K562 (cell line): ENCODE measurements around the gene SLC22A12. TPM values are rescaled to one million over a fixed set of nuclear protein-coding genes. Genes with fewer than 3 reads are reported as not detected.

Source experiments
- CBX1 ChIP-seq: sonication (generic); IDR thresholded peaks from 2 replicates; pipeline ENCODE4 v1.6.1; 2016; ENCODE audit warnings: antibody characterized with exemption, low read depth, mild to moderate bottlenecking
- CREBBP ChIP-seq: IDR thresholded peaks from one replicate; pipeline ENCODE4 v1.6.1; 2012; ENCODE audit warnings: low read depth, mild to moderate bottlenecking, control low read depth, inconsistent platforms, low read length
- FOXP1 ChIP-seq: sonication (generic); formaldehyde crosslinking; IDR thresholded peaks from 2 replicates; pipeline ENCODE4 v1.8.0; 2022; ENCODE audit warnings: mild to moderate bottlenecking, missing genetic modification reagents
- GTF2B ChIP-seq: IDR thresholded peaks from 2 replicates; pipeline ENCODE4 v1.6.1; 2011; ENCODE audit not compliant: insufficient read length; ENCODE audit errors: extremely low read depth
- L3MBTL2 ChIP-seq: fragments of 450-650 bp; IDR thresholded peaks from 2 replicates; pipeline ENCODE4 v1.6.1; 2016; ENCODE audit warnings: mild to moderate bottlenecking, moderate library complexity
- MAX ChIP-seq: sonication (generic); formaldehyde crosslinking; IDR thresholded peaks from 2 replicates; pipeline ENCODE4 v1.9.0; 2022; ENCODE audit warnings: mild to moderate bottlenecking, missing genetic modification reagents
- MCM7 ChIP-seq, 2 experiments: fragments of 450-650 bp; IDR thresholded peaks; 2 replicates each; pipeline ENCODE4 v1.6.1; 2016 to 2018
- MYNN ChIP-seq, 2 experiments: sonication (generic); formaldehyde crosslinking in 1 of 2; IDR thresholded peaks; 2 replicates each; pipeline versions ENCODE4 v1.5.0 to v1.6.1; 2016 to 2020; ENCODE audit warnings: antibody characterized with exemption in 1 of 2, missing genetic modification reagents in 1 of 2
- NCOA1 ChIP-seq: fragments of 450-650 bp; IDR thresholded peaks from 2 replicates; pipeline ENCODE4 v1.6.1; 2016; ENCODE audit warnings: low read depth
- OTX1 ChIP-seq: fragments of 450-650 bp; formaldehyde crosslinking; IDR thresholded peaks from 2 replicates; pipeline ENCODE4 v1.4.0; 2022; ENCODE audit warnings: mild to moderate bottlenecking
- PATZ1 ChIP-seq: fragments of 250-450 bp; sonication (Bioruptor Pico); IDR thresholded peaks from 2 replicates; pipeline ENCODE4 v1.5.0; 2020; ENCODE audit warnings: mild to moderate bottlenecking, borderline replicate concordance
- PRMT5 ChIP-seq: sonication (generic); formaldehyde crosslinking; IDR thresholded peaks from 2 replicates; pipeline ENCODE4 v1.5.0; 2020; ENCODE audit warnings: missing genetic modification reagents
- PTTG1 ChIP-seq: fragments of 450-650 bp; IDR thresholded peaks from 2 replicates; pipeline ENCODE4 v1.6.1; 2016; ENCODE audit warnings: low read depth, mild to moderate bottlenecking, missing genetic modification characterization, missing compliant biosample characterization
- SIN3A ChIP-seq, 2 experiments: fragments of 150-350 bp in 1 of 2; IDR thresholded peaks; 2 replicates each; pipeline ENCODE4 v1.6.1; 2011 to 2016; ENCODE audit warnings: borderline replicate concordance in 2 of 2, low read depth in 2 of 2, low read length in 2 of 2, mild to moderate bottlenecking in 2 of 2, moderate library complexity in 2 of 2; ENCODE audit not compliant: control insufficient read depth in 1 of 2
- THRAP3 ChIP-seq: fragments of 450-650 bp; IDR thresholded peaks from 2 replicates; pipeline ENCODE4 v1.6.1; 2016; ENCODE audit warnings: mild to moderate bottlenecking, inconsistent platforms, borderline replicate concordance
- ZNF696 ChIP-seq: fragments of 250-450 bp; sonication (Bioruptor Pico); conservative IDR thresholded peaks from 2 replicates; pipeline ENCODE4 v1.4.0; 2020; ENCODE audit warnings: mild to moderate bottlenecking, moderate library complexity
- polyA plus RNA-seq, 8 experiments: library from polyadenylated mRNA; depleted of rRNA in 4 of 8; stranded (reverse) in 5 of 8; unstranded in 3 of 8; fragments of >200 nt; fragmentation: Nextera tagmentation in 2 of 8; fragmentation: Illumina TruSeq in 1 of 8; extraction: Ambion mirVana in 2 of 8; extraction: Trizol in 1 of 8; gene quantifications; 2 replicates each; pipeline versions ENCODE4 v1.2.1 to v1.2.3, GENCODE V29; 2011 to 2014; ENCODE audit warnings: inconsistent platforms in 1 of 8, missing spikeins in 1 of 8
- total RNA-seq, 7 experiments: library from RNA; depleted of rRNA in 6 of 7; stranded (reverse); fragments of >200 nt in 6 of 7; fragmentation: Illumina TruSeq in 2 of 7; extraction: Trizol in 2 of 7; gene quantifications; 2 replicates each; pipeline versions ENCODE4 v1.2.1 to v1.2.3, GENCODE V29; 2011 to 2021; ENCODE audit warnings: low replicate concordance in 1 of 7
- TF ChIP-seq, protein P1 (sequence below): sonication (generic); formaldehyde crosslinking; IDR thresholded peaks from 2 replicates; pipeline ENCODE4 v1.8.0; 2022; ENCODE audit warnings: mild to moderate bottlenecking, missing genetic modification reagents
- TF ChIP-seq, protein P2 (sequence below): fragments of 250-450 bp; sonication (Bioruptor Pico); IDR thresholded peaks from 2 replicates; pipeline ENCODE4 v1.5.0; 2022; ENCODE audit warnings: mild to moderate bottlenecking

SLC22A12 gene
- total and polyA plus RNA-seq, 9 of the 15 experiments (the other 6 are each of a cell fraction or from before 2014, with no cell fraction given), result not detected

GRCh38 chr11:64629796-64630562 is 39.0 kb downstream of the SLC22A12 start (continued):
- TF ChIP-seq, protein P1, sequence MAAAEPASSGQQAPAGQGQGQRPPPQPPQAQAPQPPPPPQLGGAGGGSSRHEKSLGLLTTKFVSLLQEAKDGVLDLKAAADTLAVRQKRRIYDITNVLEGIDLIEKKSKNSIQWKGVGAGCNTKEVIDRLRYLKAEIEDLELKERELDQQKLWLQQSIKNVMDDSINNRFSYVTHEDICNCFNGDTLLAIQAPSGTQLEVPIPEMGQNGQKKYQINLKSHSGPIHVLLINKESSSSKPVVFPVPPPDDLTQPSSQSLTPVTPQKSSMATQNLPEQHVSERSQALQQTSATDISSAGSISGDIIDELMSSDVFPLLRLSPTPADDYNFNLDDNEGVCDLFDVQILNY, result no peak
- TF ChIP-seq MYNN (IDR thresholded peaks at IDR 0.05) (no peak), MYNN (CRISPR knock-in tag; IDR thresholded peaks at IDR 0.05) (no peak), PRMT5 (no peak), SIN3A (IDR thresholded peaks at IDR 0.05; ENCODE audit: borderline replicate concordance in 2 of 2, control insufficient read depth in 1 of 2, low read depth in 2 of 2, low read length in 2 of 2) (no peak), CREBBP (no peak), GTF2B (no peak), MCM7 (IDR thresholded peaks at IDR 0.05) (no peak), PTTG1 (tag) (no peak), PATZ1 (no peak), FOXP1 (CRISPR knock-in tag) (peak; percentile 74; the same call in 1 of the 2 replicates), OTX1 (CRISPR knock-in tag) (no peak), MAX (peak; percentile 87), THRAP3 (no peak), ZNF696 (CRISPR knock-in tag) (no peak), L3MBTL2 (peak; percentile 96), NCOA1 (no peak), CBX1 (0 out of 2 replicates have a peak, but pooled peaks have one; percentile 16)
- TF ChIP-seq, protein P2, sequence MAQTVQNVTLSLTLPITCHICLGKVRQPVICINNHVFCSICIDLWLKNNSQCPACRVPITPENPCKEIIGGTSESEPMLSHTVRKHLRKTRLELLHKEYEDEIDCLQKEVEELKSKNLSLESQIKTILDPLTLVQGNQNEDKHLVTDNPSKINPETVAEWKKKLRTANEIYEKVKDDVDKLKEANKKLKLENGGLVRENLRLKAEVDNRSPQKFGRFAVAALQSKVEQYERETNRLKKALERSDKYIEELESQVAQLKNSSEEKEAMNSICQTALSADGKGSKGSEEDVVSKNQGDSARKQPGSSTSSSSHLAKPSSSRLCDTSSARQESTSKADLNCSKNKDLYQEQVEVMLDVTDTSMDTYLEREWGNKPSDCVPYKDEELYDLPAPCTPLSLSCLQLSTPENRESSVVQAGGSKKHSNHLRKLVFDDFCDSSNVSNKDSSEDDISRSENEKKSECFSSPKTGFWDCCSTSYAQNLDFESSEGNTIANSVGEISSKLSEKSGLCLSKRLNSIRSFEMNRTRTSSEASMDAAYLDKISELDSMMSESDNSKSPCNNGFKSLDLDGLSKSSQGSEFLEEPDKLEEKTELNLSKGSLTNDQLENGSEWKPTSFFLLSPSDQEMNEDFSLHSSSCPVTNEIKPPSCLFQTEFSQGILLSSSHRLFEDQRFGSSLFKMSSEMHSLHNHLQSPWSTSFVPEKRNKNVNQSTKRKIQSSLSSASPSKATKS (CRISPR knock-in tag), result no peak
